Measurements from ENCODE around the gene PTPRO.

The PTPRO gene

DNA sequence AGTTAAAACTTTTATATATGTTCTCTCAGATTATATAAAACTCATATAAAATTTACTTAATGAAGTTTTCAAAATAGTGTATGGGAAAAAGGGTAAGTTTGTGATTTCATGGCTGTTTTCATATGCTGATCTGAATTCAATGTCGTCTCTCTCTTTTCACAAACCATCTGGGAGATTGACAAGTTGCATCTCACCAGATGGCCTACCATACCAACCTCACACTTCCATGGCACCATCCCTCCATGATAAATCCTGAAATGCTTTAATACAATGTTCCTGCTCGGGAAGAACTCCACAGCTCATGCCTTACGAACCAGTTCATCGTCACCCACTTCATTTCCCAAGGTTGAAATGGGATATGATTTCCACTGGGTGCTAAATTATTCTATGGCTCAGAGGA is 22.3 kb downstream of the PTPRO start:
- TF ChIP-seq, protein P1, sequence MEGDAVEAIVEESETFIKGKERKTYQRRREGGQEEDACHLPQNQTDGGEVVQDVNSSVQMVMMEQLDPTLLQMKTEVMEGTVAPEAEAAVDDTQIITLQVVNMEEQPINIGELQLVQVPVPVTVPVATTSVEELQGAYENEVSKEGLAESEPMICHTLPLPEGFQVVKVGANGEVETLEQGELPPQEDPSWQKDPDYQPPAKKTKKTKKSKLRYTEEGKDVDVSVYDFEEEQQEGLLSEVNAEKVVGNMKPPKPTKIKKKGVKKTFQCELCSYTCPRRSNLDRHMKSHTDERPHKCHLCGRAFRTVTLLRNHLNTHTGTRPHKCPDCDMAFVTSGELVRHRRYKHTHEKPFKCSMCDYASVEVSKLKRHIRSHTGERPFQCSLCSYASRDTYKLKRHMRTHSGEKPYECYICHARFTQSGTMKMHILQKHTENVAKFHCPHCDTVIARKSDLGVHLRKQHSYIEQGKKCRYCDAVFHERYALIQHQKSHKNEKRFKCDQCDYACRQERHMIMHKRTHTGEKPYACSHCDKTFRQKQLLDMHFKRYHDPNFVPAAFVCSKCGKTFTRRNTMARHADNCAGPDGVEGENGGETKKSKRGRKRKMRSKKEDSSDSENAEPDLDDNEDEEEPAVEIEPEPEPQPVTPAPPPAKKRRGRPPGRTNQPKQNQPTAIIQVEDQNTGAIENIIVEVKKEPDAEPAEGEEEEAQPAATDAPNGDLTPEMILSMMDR (IDR thresholded peaks at IDR 0.05; ENCODE audit: insufficient read depth, missing control alignments), result no peak
- DNase-seq (ENCODE audit: insufficient read length, low spot score) (no peak), FAIRE-seq (no peak)

DNA sequence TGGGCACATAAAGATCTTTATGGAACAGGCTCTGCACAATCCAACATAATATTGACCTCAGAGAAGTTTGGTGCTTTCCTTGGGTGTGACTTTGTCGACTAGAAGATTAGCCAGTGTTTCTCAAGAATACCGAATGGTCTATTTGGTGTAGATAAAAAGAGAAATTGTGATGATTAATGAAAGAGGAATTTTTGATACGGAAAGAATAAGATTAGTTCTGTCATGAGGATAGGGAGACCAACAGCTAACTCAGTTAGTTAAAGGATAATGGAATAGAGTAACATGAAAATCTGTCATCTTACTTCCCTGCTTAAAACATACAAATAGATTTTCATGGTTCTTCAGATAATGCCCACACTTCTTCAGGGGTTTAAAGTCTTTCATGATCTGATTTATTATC is 24.2 kb downstream of the PTPRO start:
- FAIRE-seq (no peak), DNase-seq (ENCODE audit: insufficient read length, low spot score) (no peak)
- TF ChIP-seq, protein P1 (IDR thresholded peaks at IDR 0.05; ENCODE audit: insufficient read depth, missing control alignments), result no peak

DNA sequence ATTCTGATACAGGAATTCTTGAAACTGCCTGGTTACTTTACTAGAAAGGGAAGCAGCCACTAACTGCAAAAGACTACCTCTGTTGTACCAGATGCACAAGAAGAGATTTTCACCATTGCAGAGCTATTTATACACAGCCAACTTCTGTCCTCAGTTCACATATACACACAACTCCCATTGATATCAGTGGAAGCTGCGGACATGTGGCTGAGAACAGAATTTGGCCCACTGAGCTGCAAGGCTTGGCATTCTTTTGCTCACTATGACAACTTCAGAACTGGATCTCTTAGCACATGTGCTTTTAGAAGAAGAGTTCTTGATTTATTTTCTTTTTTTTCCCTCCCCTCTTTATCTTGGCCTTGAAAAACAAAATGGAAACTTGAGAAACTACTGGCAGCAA is 28.3 kb downstream of the PTPRO start:
- TF ChIP-seq, protein P1 (IDR thresholded peaks at IDR 0.05; ENCODE audit: insufficient read depth, missing control alignments), result no peak
- no peak for FAIRE-seq
- no peak for DNase-seq (ENCODE audit: insufficient read length, low spot score)

DNA sequence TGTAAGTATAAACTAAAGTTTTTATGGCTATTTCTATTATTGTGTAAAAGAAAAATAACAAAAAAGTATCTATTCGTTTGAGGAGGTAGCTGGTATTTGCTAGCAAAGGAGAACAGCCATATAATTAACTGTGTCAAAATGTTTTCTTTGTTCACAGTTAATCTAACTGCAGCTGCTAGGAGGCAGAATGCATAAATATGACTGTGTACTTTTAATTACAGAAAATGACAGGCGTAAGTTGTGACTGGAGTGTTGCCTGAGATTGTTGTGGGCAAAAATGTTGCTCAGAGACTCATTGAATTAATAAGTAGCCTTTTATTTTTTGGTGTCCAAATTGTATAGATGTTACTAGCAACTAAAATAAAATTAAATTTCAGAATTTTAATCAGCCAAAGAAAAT is 33.5 kb downstream of the PTPRO start:
- DNase-seq (ENCODE audit: insufficient read length, low spot score) (no peak), FAIRE-seq (no peak)
- TF ChIP-seq, protein P1 (IDR thresholded peaks at IDR 0.05; ENCODE audit: insufficient read depth, missing control alignments), result no peak

DNA sequence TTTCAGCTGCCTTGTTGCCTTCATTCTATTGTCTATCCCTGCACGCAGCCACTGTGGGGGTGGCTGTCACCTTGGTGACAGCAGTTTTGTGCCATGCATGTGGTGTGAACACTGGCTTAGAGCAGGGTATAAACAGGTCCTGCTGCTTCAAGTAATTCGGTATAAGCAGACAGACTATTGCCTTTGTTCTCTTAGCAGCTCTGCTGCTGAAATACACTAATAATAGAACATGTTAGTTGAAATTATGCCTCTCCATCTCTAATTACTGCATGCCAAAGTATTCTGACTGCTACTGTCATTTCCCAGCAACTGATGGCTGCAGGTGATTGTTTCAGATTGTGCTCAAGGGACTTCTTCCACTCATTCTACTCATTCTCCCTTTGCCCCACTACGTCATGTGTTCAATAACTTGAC is 34.6 kb downstream of the PTPRO start:
- DNase-seq (ENCODE audit: insufficient read length, low spot score) (no peak), FAIRE-seq (no peak)
- TF ChIP-seq, protein P1 (IDR thresholded peaks at IDR 0.05; ENCODE audit: insufficient read depth, missing control alignments), result no peak

DNA sequence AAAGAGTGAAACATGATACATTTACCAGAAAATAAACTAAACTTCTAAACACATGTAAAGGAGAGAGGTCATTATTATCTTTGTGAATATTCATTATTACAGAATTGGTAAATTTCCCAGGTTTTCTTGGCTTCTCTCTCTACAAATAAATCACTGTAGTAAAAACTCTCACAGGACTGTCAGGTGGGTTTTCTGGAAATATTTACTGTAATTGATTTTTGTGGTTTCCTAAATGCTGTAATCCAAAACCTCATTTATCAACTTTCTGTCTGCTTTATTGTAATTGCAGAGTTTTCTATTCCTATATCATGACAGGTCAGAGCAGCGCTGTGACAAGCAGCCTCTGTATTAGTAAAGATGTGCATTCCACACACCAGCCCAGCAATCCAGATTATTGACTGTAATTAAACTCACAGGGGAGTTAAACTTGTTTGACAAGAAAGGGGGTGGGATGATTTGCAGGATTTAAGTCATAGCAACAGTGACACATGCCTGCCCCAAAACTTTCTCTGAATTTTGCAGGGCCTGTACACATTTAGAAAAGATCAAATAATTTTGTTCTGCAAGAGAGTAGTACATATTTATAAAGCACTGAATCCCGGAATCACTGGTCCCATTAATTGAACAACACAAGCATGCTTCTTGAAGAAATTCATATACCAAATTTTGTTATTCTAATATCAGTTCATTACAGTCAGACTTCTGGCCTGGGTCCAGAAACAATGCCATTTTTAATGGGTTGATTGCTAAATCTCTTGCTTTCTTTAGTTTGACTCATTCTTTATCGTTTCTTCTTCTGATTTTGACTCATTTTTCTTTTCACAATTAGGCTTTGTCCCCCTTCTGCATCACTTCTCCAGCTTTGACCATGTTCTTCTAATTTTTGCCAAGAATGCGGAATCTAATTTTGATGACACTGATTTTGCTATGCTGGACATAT is 42.2 kb downstream of the PTPRO start:
- no peak for FAIRE-seq
- DNase-seq (ENCODE audit: insufficient read length, low spot score), result no peak

More for the DNA sequence above, 42.2 kb downstream of the PTPRO start:
- TF ChIP-seq, protein P1 (IDR thresholded peaks at IDR 0.05; ENCODE audit: insufficient read depth, missing control alignments), result no peak
